Activated naive CD4-positive, alpha-beta T cell treated with Interleukin-2 at 50 U/mL for 16 hours (primary cell): ENCODE measurements around the gene KRT33A.
"Not testable (repeated sequence)": the region's sequence is repeated elsewhere in the genome, so short reads cannot be mapped to it uniquely, and the experiment has no call there.

Source experiments
- DNase-seq: peaks from one replicate; pipeline ENCODE4 v3.0.0-alpha.2; 2020

KRT33A gene

DNA sequence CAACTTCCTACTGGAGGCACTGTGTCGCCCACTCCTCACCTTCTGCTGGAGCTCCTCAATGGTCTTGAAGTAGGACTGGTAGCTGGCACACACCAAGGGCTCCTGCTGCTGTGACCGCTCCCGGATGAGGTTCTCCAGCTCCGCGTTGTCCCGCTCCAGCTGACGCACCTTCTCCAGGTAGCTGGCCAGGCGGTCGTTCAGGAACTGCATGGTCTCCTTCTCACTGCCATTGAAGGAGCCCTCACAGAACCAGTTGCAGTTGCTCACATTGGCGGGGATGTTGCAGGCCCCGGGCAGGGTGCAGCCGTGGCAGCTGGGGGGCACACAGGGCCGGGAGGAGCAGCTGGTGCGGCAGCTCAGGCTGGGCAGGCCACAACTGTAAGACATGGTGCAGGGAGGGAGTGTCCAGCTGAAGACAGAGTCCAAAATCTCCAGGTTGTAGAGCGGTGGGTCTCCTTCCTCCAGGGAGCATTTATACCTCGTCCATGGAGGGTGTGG is at the start of gene KRT33A:
Gene KRT33A (minus strand): TSS at position 448 of the 498 bp plus-strand sequence. CDS start 61 bp downstream, at position 387.
- not testable (repeated sequence) for DNase-seq

- no peak for DNase-seq
Observed at GRCh38 chr17:41396996-41397660, 46.5 kb upstream of the KRT33A start, which contains the start of gene KRT31. Gene KRT31, minus strand, starts transcription at chr17:41397608. Its CDS starts 69 bp downstream, at chr17:41397539.

DNA sequence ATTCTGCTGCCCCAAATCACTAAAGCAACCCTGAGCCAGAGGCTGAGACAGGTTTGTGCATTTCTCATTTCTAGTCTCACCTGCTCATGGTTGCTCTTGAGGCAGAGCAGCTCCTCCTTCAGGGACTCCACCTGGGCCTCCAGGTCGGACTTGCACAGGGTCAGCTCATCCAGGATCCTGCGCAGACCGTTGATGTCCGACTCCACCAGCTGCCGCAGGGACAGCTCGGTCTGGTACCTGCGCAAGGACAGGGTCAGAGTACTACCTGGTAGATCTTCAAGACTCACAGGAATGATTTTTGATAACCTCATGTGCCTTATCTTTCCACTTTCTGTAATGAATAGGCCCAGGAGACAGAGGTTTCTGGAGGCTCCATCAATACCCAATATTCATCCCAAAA is 45.7 kb upstream of the KRT33A start:
- DNase-seq: no peak

DNA sequence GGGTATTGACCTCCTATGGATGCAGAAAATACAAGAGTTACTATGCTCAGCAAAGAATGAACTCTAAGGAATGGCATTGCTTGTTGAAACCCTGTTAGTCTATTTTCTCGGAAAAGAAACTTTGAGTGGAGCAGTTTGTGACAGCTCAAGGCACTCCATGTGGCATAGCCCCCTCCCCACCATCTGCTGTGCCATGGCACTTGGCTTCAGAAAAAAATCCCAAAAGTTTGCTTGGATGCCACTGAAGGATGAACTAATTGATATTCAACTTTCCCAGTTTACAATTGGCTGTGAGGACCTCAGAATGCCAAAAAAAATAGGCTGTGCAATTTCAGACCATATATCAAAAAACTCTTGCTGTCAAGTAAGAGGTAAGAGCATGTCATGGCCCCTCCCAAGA is 45.0 kb upstream of the KRT33A start:
- DNase-seq: no peak

- DNase-seq: not testable (repeated sequence)
Observed at GRCh38 chr17:41395044-41395443, 44.4 kb upstream of the KRT33A start.

DNA sequence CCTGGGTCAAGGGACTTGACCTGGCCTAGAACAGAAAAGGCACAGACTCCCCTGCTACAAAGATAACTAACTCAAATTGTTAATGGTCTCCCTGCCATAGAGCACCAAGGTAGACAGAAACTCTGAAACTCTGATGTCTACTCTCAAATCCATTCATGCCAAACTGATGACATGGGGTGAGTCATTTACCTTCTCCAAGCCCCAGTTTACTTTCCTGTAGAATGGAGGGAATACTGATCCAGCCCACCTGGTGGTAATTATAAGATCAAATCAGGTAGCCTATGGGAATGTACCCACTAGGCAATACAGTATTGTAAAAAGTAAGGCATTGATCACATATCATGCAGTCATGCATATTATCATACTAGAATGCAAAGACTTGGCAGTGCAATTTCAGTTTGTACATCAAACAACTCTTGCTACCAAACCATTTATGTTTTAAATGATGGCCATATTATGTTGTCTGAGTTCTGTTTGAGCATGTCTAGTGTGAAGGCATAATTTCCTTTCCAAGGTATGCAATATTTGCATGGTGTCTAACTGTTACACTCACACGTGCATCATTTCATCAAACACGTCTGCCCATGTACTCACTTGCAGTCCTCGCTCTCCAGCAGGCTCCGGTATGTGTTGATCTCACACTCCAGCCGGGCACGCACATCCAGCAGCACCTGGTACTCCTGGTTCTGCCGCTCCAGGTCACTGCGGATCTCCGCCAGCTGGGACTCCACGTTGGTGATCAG is 43.8 kb upstream of the KRT33A start:
- no peak for DNase-seq

DNA sequence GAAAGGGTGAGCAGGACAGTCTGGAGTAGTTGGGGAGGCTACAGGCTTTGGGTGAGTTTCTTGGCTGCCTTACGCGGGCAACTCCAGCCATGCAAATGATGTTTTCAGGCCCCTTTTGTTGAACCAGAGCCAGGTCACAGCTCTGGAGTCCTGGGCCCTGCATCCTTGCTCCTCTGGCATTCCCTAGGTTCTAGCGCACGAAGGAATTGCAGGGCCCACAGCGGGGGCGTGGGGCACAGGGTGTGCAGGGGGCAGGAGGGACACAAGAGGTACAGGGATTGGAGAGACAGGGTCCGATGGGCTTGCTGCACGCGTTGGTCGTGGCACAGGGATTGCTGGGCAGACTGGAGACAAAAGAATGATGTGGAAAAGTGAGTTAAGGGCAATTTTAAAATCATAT is 43.2 kb upstream of the KRT33A start:
- no peak for DNase-seq

DNA sequence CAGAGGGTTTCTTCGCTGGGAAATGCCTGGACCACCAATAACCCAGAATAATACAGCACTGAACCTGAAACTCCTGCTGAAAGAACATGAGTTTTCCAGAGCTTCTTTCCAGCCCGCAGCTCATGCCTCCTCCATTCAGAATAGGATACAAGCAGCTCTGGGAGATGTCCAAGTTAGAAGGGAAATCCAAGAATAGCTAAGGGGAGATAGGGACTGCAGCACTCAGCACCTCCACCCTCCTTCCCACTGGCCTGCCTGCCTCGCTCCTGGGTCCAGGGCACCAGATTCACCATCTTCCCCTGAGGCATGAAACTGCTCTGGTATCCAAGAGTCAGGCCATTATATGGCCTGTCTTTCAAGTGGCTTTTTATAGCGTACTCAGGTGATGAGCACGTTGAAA is 42.7 kb upstream of the KRT33A start:
- DNase-seq: no peak

DNA sequence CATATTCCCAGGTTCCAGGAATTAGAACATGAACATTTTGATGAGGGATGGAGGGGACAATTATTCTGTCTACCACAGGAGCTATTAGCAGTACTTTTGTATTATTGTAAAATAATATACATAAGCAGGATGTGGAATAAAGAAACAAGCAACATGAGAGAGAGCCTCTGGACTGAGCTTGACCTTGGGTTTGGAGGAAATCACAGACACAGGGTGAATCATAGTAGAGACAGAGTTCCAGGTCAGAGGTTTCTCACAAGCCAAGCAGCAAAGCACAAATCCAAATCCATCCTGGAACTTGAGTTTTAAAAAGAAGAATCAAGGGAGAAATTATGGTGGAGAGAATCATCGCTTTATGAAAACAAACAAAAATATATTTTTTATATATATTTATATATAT is 41.6 kb upstream of the KRT33A start:
- DNase-seq: no peak

DNA sequence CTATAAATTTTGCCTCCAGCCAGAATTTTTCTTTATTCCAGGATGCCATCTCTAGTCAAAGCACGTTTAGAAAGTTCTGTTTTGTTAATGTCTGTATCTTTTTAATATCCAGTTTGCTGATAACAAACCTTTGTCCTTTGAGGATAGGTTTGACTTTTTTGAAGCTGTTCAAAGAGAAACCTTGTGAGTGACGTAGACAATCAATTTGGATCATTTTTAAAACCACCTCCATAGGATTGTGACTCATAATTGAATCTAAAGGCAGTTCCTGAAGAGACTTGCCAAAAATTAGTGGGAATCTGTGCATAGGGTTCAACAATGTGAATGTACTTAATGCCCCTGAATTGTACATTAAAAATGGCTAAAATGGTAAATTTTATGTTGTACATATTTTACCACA is 40.9 kb upstream of the KRT33A start:
- no peak for DNase-seq

- DNase-seq: no peak
Observed at GRCh38 chr17:41390411-41390938, 39.8 kb upstream of the KRT33A start.

DNA sequence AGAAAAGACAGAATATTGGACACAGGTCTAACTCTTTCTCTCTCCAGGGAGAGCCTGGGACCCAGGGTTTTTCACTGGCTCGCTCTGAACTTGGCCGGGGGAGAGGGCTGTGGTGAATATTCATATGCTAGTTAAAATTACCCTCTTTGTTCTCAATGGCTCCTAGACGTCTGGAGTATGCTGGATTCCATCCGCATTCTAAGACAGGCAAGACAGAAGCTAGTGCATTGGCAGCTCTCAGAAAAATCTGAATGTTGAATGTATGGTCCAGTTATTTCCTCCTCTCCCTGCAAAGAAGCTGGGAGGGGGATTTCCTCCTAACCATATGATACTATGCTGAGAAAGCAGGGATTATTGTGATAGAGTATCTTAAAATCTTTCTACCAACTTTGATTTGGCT is 37.0 kb upstream of the KRT33A start:
- no peak for DNase-seq

DNA sequence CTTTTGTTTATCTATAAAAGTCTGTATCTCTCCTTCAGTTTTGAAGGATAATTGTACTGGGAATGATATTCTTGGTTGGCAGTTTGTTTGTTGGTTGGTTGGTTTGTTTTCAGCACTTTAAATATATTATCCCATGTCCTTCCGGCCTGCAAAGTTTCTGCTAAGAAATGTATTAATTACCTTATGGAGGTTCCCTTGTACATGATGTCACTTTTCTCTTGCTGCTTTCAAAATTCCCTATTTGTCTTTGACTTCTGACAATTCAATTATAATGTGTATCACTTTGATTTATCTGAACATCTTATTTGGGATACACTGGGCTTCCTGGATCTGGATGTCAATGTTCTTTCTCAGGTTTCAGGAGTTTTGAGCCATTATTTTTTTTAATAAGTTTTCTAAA is 35.6 kb upstream of the KRT33A start:
- DNase-seq: no peak

- DNase-seq: no peak
Observed at GRCh38 chr17:41383690-41384089, 33.1 kb upstream of the KRT33A start.

- DNase-seq: no peak
Observed at GRCh38 chr17:41382394-41382793, 31.8 kb upstream of the KRT33A start.

GRCh38 chr17:41381943-41382342 is 31.3 kb upstream of the KRT33A start, which contains the start of gene KRT34:
Gene KRT34, minus strand, starts transcription at chr17:41382306. Its CDS starts 60 bp downstream, at chr17:41382246.
- not testable (repeated sequence) for DNase-seq

GRCh38 chr17:41380091-41380490 is 29.5 kb upstream of the KRT33A start:
- not testable (repeated sequence) for DNase-seq

DNA sequence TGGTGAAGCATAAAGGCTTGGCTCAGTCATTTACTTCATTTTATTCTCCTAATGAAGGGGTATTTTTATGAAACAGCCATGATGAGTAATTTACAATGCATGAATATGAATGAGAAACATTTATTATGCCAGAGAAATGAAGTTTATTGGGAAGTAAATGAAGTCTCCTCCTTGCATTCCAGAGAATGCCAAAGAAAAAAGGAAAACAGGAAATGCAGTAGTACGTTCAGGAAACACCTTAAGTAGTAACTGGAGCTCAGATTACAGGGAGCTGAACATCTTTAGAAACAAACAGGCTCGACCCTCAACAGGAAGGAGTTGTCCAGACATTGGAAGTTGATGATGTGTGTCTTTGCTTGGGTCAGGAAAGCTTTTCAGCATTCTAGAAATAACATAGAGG is 26.9 kb upstream of the KRT33A start:
- DNase-seq: no peak

GRCh38 chr17:41369713-41370112 is 19.1 kb upstream of the KRT33A start, which contains the start of gene KRT33B:
Gene KRT33B, minus strand, starts transcription at chr17:41369813. Its CDS starts 63 bp downstream, at chr17:41369750.
- DNase-seq: no peak

DNA sequence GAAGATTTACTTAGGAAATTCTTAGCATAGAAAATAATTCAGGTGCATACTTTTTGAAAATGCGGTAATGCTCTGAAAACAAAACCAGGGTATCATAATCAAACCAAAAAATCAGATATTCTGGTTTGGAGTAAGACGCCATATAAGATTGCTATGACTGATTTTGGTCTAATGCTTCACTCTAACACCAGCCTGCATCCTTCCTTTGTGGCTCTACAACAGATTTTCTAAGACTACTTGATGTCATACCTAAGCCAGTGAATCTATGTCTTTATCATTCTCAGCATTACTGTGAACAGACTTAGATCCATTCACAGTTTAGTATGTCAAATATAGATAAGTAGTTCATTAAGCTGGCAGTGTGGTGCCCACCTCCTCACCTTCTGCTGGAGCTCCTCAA is 18.4 kb upstream of the KRT33A start:
- no peak for DNase-seq

DNA sequence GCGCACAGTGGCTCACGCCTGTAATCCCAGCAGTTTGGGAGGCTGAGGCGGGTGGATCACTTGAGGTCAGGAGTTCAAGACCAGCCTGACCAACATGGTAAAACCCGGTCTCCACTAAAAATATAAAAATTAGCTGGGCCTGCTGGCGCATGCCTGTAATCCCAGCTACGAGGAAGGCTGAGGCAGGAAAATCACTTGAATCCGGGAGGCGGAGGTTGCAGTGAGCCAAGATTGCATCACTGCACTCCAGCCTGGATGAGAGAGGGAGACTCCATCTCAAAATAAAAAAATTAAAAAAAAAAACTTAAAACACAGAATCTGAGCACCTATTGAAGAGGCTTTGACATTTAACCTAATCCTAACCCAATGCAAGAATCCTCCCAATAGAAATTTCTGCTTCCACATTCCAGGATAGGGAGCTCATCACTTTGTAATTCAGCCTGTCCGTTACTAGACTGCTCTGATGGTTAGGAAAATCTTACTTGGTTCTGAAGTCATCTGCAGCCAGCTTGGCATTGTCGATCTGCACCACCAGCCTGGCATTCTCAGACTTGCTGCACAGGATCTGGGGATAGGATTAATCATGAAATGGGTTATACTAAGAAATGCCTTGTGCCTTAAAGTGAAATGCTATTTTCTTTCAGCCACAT is 16.9 kb upstream of the KRT33A start:
- no peak for DNase-seq

- DNase-seq: no peak
Observed at GRCh38 chr17:41366070-41366469, 15.4 kb upstream of the KRT33A start.

DNA sequence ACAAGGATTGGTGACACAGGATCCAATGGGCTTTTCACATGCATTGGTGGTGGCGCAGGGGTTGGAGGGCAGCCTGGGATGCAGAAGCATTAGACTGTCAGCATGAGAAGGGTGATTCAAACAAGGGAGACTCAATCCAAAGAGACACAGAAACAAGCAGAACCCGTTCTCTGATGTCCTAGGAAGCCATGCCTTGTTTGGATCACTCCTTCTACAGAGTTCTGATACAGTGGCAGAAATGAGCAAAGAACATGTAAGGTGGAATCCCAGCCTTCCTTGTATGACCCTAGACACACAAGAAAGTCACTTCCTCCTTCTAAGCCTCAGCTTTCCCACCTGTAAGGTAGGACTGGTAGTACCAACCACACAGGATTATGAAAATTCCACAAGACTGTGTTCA is 13.3 kb upstream of the KRT33A start:
- DNase-seq: no peak
